T-helper 1 cell (primary cell): ENCODE measurements around the gene ADGRD1.
"Not testable (repeated sequence)": the region's sequence is repeated elsewhere in the genome, so short reads cannot be mapped to it uniquely, and the experiment has no call there.

ENCODE experiments used
- DNase-seq, 5 donors: peaks; one replicate each; pipeline ENCODE4 v3.0.0-alpha.2; 2012 to 2020
- total RNA-seq, 4 donors: gene quantifications; one replicate each; lab custom pipeline; 2026; lab: John Stamatoyannopoulos, UW

The ADGRD1 gene
- 0 to 0.15 (median 0) reads per million in 4 donors for total RNA-seq

- DNase-seq, result no peak
These were observed at the start of gene ADGRD1 for GRCh38 chr12:130953771-130954543. Gene ADGRD1, plus strand, starts transcription at chr12:130953907. Its CDS starts 559 bp downstream, at chr12:130954466.

GRCh38 chr12:130904064-130904463 is 49.6 kb upstream of the ADGRD1 start:
- no peak for DNase-seq

- DNase-seq, result not testable (repeated sequence)
These were observed 48.7 kb upstream of the ADGRD1 start for GRCh38 chr12:130904936-130905455.

- no peak for DNase-seq
These were observed 44.6 kb upstream of the ADGRD1 start for GRCh38 chr12:130909111-130909510.

GRCh38 chr12:130911193-130911592 is 42.5 kb upstream of the ADGRD1 start:
- DNase-seq, result no peak

- no peak for DNase-seq
These were observed 41.8 kb upstream of the ADGRD1 start for GRCh38 chr12:130911933-130912332.

- DNase-seq, result peak in 1 of 5 donors; percentile 10
These were observed 37.3 kb upstream of the ADGRD1 start for GRCh38 chr12:130916241-130916911.

GRCh38 chr12:130917607-130918006 is 36.1 kb upstream of the ADGRD1 start:
- no peak for DNase-seq

GRCh38 chr12:130919086-130919485 is 34.6 kb upstream of the ADGRD1 start:
- no peak for DNase-seq

- DNase-seq, result no peak
These were observed 33.5 kb upstream of the ADGRD1 start for GRCh38 chr12:130920119-130920703.

- no peak for DNase-seq
These were observed 32.9 kb upstream of the ADGRD1 start for GRCh38 chr12:130920723-130921381.

- DNase-seq, result no peak
These were observed 31.2 kb upstream of the ADGRD1 start for GRCh38 chr12:130922511-130922953.

- DNase-seq, result no peak
These were observed 28.6 kb upstream of the ADGRD1 start for GRCh38 chr12:130924966-130925665.

- no peak for DNase-seq
These were observed 28.1 kb upstream of the ADGRD1 start for GRCh38 chr12:130925666-130926015.

- no peak for DNase-seq
These were observed 24.3 kb upstream of the ADGRD1 start for GRCh38 chr12:130929363-130929762.

GRCh38 chr12:130932061-130932930 is 21.4 kb upstream of the ADGRD1 start:
- no peak for DNase-seq

GRCh38 chr12:130933269-130933995 is 20.3 kb upstream of the ADGRD1 start:
- DNase-seq, result no peak

GRCh38 chr12:130934753-130935152 is 19.0 kb upstream of the ADGRD1 start:
- no peak for DNase-seq

- DNase-seq, result no peak
These were observed 17.1 kb upstream of the ADGRD1 start for GRCh38 chr12:130936561-130936960.

- DNase-seq, result no peak
These were observed 16.6 kb upstream of the ADGRD1 start for GRCh38 chr12:130937063-130937462.

- not testable (repeated sequence) for DNase-seq
These were observed 16.2 kb upstream of the ADGRD1 start for GRCh38 chr12:130937546-130937945.
